ENCODE measurements around the gene CHAT.

GRCh38 chr10:49620841-49621378 lies 7.1 kb downstream of the CHAT start:
- TF ChIP-seq CTCF (tag by site-specific recombination; IDR thresholded peaks at IDR 0.05) (no peak), YY1 (tag by site-specific recombination; IDR thresholded peaks at IDR 0.05) (no peak), ZNF776 (tag by site-specific recombination; IDR thresholded peaks at IDR 0.05; ENCODE audit: borderline replicate concordance) (no peak), ZNF274 (IDR thresholded peaks at IDR 0.05; ENCODE audit: low read length) (no peak), ZNF274 (tag by site-specific recombination; IDR thresholded peaks at IDR 0.05; ENCODE audit: borderline replicate concordance) (no peak), ZNF114 (tag by site-specific recombination; IDR thresholded peaks at IDR 0.05) (no peak), ZNF654 (tag by site-specific recombination; IDR thresholded peaks at IDR 0.05; ENCODE audit: low read depth) (no peak), KLF1 (tag by site-specific recombination; IDR thresholded peaks at IDR 0.05) (no peak), ZNF24 (tag by site-specific recombination; IDR thresholded peaks at IDR 0.05) (no peak), ZNF140 (tag by site-specific recombination; IDR thresholded peaks at IDR 0.05) (no peak), ZNF221 (tag by site-specific recombination; IDR thresholded peaks at IDR 0.05; ENCODE audit: borderline replicate concordance) (no peak), ZNF433 (tag by site-specific recombination; IDR thresholded peaks at IDR 0.05; ENCODE audit: low read depth) (no peak), ZNF48 (tag by site-specific recombination; IDR thresholded peaks at IDR 0.05) (no peak), PBX3 (CRISPR knock-in tag; IDR thresholded peaks at IDR 0.05) (no peak), ZBTB26 (tag by site-specific recombination; optimal IDR thresholded peaks at IDR 0.05) (no peak)
